CD4-positive, alpha-beta T cell treated with Interleukin-12 subunit alpha and Interleukin-12 subunit beta, for 1 hour (primary cell): ENCODE measurements around the gene ATXN7L1.

Experiments
- DNase-seq: peaks from one replicate; pipeline ENCODE4 v3.0.0-alpha.2; 2020

The ATXN7L1 gene

DNA sequence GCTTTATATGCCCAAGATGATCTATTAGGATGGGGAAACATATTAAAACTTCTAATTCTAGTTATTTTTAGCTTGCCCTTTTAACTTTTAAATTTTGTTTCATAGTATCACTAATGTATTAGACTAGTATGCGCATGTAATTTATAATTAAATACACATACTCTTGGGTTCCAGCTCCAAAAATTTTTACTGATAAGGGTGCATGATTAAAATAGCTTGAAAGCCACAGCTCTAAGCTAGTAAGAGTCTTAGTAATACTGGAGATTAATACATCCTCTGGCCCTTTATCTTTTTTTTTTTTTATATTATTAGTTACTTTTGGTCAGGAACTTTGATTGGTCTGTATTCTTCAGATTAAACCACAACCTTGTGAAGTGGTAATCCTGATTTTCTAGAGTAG, 53.6 kb downstream of the ATXN7L1 start:
- no peak for DNase-seq

DNA sequence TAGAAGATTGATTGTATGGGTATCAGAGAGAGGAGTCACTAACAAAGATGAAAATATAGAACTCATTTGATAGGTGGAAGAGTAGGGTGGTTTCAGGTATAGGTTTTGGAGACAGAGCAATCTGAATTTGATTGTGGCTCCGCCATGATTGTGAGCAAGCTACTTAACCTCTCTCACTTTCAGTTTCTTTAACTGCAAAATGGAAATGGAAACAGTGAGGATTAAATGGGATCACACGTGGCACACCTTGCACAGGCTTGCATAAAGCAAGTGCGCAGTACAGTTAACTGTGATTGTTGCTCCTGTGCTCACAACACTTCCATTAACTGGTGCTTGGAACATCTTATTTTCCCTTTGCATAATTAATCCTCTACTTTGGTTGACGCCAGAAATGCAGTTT, 54.9 kb downstream of the ATXN7L1 start:
- DNase-seq: no peak

DNA sequence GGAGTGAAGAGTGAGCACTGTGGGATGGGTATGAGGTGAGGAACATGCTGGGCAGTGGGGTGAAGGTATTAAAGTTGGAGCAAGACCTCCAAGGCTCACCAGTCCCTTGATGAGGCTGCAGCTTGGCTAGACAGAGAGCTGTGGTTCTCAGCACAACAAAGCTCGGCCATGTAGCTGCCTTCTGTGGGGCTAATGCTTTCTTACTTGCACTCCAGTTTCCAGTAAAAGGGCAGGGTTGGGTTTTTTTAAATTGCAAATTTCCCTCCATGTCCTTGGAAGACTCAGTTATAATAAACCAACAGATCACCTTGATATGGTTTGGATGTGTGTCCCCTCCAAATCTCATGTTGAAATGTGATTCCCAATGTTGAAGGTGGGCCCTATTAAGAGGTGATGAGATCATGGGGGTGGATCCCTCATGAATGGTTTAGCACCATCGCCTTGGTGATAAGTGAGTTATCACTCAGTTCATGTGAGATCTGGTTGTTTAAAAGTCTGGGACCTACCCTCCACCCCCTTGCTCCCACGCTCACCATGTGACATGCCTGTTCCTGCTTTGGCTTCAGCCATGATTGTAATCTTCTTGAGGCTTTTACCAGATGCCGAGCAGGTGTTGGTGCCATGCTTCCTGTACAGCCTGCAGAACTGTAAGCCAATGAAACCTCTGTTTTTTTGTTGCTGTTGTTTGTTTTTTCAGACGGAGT, 55.9 kb downstream of the ATXN7L1 start:
- no peak for DNase-seq

DNA sequence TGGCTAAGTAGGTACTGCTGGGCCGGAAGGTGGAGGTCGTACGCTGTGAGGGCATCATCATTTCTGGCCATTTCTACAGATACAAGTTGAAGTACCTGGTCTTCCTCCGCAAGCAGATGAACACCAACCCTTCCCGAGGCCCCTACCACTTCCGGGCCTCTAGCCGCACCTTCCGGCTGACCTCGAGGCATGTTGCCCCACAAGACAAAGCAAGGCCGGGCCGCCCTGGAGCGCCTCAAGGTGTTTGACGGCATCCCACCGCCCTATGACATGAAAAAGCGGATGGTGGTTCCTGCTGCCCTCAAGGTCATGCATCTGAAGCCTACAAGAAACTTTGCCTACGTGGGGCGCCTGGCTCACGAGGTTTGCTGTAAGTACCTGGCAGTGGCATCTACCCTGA, 56.8 kb downstream of the ATXN7L1 start:
- DNase-seq: no peak

DNA sequence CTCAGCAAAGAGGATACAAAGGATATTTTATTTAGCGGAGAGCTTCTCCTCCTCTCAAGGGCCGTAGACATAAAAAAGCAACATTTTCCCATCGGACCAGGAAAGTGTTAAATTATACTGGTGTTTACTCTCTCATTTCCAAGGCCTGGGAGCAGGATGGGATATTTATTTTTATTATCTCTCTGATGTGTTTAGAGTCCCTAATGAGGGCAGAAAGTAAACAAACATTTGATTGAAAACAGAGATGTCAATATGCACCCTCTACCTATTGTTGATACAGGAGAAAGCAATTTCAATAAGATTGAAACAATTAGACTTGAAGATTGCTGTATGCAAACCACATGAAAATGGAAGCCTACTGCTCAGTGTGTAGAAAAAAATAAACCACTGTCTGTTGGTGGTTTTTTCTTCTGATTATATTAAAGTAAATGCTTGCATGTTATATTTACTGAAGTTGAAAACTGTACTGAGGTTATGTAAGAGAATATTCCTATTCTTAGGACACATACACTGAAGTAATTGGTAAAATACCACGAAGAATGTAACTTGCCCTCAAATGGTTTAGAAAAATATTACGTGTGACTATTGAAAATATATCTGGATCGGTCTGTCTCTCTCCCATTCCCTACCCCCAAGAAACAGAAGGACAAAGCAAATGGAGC, 59.3 kb downstream of the ATXN7L1 start:
- DNase-seq: no peak

DNA sequence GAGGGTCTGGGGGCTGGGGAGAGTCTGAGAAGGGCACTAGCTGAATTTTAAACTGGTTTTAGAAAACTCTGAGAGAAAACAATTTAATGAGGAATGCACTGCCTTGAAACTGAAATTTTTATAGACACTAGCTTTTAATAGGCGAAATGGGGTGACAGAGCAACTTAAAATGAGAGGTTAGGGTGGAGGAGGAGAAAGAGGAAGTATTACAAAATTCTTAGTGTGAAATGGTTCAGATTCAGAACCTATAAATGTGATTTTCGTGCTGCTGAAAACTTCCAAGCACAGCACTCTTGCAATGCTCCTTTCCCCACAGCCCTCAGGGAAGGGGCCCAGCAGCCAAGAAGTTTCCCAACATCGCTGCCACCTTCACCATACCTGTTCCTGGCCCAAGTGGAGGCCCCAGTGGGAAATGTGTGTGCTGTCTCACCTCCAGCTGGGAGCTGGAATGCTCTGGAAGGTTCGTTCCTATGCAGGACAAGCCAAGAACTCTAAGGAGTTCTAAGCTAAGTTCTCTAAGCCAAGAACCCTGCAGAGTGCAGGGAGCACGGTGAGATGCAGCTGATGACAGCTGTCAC, 60.0 kb downstream of the ATXN7L1 start:
- DNase-seq: no peak

DNA sequence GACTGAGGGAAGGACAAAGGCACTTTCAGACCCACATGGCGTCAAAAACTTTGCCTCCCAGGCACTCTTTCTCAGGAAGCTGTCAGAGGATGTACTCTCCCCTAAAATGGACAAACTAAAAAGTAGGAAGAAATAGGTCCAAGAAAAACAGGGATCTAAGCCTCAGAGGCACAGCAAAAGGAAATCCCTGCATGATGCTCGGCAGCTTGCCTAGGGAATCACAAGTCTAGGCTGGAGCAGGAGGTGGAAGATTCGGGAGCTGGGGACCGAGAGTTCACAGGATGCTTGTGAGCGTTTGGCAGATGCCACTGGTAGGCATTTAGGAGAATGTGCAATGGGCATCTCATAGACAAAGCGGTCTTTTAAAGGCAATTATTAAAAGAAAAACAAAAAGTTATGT, 60.8 kb downstream of the ATXN7L1 start:
- no peak for DNase-seq

DNA sequence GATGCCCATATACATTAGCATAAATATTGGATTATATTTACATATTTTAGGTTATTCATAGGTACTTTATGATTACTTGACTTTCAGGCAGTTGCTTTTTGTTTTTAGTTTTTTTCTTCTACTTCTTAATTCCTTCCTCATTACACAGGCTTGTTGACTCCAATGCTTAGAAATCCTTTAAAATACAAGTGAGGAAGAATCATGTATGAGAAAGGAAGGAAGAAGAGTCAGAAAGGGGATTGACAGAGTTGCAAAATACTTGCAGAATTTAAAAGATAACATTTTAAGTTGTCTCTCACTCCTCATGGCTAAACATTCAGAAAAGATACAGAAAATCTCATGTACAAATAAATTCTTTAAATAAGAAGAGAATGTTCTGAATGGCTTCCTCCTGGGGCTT, 61.9 kb downstream of the ATXN7L1 start:
- DNase-seq: no peak

DNA sequence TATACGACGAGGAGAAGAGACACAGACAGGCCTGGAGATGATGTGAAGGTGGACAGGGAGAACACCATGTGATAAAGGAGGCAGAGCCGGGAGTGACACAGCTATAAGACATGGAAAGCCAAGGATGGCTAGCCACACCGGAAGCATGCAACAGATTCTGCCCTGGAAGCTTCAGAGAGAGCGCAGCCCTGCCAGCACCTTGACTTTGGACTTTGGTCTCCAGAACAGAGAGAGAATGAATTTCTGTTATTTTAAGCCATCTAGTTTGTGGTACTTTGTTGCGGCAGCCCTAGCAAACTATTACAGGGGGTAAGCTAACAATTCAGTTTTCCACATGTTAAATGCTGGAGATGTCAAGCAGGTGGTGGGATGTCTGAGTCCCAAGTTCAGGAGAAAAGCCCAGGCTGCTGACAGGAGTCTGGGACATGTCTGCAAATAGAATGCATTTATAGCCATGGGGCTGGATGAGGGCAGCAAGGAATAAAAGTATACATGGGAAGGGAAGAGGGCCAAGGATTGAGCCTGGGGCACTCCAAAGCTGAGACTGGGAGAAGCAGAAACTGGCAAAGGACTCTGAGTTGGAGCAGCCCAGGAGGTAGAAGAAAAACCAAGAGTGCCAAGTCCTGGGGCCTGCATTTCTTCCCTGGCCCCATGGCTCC, 65.1 kb downstream of the ATXN7L1 start:
- no peak for DNase-seq

DNA sequence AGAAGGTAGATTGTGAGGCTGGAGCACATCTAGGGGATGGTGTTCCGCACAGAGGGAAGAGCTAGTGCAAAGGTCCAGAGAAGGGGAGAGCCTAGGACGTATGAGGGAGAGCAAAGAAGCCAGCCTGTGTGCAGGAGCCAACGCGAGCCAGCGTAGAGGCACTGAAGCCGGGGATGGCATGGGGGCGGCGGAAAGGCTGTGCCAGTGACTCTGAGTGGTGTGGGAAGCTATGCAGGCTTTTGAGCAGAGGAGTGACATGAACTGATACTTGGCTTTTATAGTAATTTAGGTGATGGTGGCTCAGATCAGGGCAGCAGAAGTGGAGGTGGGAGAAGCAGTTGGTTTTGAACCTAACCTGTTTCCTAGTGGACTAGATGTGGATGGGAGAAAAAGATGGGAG, 65.8 kb downstream of the ATXN7L1 start:
- no peak for DNase-seq

DNA sequence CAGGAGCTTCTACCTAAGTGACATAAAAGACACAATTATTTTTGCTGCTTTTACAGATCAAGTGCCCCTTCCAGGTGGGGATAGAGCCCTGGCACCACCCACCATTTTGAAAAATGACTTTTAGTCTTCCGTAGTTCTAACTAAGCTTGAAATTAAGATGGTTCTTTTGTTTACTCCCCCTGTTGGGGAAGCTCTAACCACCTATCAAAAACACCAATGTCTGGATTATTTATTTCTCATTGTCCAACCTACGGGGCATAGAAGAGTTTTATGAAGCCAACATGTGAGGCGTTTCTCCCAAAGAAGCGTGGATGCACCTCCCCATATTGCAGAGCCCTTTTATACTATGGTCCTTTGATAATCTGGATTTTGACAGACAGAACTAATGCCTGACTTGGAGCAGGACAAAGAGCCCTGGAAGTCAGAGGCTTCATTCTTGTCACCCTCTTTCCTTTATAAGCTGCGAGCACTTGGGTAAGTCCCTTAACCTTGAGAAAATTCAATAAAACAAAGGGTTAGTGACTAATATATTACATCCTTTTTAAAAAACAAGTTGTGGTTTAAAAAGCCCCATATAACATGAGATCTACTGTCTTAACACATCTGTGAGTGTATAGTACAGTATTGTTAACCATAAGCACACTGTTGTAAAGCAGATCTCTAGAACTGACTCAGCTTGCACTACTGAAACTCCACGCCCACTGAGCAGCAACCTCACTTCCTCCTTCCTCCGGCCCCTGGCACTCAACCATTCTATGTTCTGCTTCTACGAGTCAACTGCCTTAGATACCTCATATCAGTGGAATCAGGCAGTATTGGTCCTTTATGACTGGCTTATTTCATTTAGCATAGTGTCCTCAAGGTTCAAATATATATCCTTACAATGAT, 67.5 kb downstream of the ATXN7L1 start:
- DNase-seq: peak; percentile 75

DNA sequence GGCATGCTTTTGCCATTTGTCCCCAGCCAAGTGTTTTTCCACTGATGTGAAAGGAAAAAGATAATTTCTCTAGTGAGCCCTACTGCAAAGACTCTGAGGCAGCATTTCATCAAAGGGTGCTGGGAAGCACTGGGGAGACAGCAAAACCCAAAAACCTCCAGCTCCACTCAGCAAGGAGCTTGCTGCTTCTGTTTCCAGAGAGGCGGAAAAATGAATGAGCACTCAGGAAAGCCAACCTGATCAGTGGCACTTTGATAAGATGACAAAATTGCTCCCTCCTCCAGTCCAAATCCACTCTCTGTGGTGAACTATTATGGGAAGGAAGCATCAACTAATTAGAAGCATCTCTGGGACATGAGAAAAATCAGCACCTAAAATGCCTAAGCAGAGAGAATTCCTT, 68.2 kb downstream of the ATXN7L1 start:
- DNase-seq: no peak

DNA sequence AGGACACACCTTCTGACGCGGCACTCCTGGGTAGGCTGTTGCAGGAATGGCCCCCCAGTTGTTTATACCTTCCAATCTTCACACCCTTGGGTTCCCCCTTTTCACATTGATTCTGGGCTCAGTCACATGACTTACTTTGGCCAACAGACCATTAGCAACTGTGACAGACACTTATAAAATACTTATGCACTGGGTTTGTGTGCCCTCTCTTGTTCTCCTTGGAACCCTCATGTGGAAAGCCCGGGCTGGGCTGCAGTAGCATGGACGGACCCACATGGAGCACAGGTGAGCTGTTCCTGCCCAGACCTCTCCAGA, 69.0 kb downstream of the ATXN7L1 start:
- DNase-seq: no peak

DNA sequence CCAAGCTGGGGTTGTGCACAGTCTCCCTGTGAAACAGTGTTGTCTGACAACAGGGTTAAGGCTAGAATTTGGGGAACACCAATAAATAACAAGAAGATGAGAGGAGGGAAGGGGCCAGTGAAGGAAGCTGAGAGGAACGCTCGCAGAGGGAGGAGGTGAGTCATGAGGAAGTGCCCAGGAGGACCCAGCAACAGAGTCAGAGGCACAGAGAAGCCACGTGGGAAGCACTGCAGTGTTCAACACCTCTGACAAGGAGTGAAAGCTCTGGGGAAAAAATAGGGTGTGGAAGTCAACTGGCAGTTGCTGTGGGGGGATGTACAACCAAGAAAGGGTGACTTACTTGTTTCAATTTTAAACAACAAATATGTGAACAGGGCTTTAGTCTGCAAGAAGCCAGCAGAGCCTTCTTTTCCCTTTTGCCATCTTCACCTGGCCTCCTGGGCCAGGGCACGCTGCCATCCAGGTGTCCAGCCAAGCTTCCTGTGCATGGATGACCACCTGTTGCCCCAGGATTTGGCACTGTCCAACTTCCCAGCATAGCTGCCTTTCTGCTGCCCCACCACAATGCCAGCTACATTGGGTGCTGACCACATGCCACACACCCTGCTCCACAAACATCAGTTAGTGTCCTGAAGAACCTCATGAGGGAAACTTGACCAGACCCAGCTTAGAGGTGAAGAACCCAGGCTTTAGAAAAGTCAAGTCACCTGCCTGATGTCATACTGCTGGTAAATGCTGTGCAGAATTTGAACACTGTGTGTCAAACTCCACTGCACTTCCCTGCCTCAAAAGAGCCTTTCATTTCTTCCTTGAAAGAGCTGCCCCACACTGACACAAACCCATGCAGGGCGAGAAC, 69.6 kb downstream of the ATXN7L1 start:
- peak; percentile 60 for DNase-seq

DNA sequence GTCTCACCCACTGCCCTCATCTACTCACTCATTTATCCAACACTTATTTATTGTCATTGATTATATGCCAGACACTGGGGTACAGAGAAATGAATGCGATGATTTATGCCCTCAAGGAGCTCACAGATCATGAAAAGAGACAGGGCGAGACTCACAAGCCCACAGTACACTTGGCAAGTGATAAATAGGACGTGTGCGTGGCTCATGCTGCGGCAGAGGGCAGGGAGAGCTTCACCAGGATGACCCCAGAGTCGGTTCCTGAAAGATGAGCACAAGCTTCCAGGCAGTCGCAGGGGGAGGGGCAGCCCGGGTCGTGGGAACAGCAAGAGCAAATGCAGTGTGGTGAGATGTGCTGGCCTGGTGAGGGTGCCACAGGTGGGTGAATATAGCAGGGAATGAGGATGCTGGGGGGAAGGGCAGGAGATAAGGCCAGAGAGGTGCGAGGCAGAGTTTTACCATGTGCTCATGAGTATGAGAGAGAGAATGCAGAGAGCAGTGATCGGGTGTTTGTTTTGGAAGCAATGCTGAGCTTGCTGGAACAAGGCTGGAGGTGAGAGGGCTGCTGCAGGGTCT, 70.9 kb downstream of the ATXN7L1 start:
- no peak for DNase-seq

DNA sequence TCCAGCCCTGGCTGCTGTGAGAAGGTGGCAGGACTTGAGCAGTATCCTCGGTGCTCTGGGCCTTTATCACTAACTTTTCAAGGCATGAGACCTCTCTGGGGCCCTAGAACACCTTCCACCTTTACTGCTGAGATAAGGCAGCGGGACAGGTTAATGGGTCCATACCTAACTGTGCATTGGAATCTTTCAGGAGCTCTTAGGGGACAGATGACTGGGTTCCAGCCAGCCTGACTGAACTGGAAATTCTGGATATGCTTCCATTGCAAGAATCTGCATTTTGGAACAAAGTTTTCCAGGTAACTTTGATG, 73.0 kb downstream of the ATXN7L1 start:
- no peak for DNase-seq

DNA sequence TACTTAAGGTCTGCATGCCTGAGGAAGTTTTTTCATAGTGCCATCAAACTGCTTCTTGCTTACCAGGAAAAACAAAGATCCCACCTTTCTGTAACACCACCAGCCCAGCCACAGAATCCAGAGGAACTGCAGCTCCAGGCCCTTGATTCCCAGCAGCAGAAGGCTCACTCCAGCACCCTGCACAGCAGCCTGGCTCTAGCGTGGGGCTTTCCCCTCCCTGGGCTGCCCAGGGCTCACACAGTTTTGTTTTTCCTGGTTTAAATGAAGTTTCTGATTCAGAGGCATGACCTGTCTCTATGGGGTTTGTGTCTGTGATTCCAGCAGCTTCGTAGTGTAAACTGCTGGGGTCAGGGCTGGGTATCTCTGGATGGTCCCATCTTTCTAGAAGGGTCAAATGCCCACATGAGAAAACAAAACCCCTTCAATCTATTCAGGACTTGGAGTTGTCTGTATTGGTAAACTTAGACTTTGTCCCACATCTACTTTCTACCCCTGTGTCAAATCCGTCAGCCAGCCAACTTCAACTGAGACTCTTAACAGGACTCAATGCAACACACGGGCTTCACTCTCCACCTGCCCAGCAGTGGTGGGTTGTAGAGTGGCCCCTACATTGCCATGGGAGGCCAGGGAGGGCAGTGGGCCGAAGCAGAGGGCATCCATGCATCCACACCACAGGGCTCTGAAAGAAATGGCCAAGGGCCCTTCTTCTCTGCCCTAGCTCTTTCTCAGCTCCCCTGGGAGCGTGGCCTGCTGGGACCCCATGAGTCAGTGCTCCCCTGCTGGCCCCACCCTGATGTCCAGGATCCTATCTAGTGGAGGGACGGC, 73.6 kb downstream of the ATXN7L1 start:
- DNase-seq: no peak

DNA sequence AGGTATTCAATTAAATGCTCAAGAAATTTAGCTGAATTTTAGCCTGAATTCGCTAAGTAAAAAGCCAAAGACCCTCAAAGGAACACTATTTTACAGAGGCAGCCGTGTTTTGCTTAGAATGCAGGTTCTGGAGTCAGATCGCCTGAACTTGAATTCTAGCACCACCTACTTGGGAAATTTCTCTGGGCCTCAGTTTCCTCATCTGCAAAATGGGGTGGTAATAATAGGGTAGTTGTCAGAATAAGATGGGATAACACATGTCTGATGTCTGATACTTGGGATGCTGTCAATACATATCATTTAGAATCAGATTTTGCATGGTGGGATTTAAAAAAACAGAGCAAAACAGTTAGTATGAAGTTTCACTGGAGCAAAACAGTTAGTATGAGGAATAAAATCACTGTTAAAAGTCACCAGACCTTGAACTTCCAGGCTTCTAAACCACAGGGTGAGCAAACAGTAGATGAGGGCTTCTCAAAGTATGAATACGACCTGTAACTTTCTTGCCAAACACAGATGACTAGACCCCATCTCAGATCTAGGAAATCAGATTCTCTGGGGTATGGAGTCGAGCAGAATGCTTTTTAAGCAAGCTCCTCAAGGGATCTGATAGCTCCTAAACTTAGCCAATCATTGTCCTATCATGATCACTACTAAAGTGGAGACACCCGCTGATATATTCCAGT, 75.4 kb downstream of the ATXN7L1 start:
- DNase-seq: no peak

DNA sequence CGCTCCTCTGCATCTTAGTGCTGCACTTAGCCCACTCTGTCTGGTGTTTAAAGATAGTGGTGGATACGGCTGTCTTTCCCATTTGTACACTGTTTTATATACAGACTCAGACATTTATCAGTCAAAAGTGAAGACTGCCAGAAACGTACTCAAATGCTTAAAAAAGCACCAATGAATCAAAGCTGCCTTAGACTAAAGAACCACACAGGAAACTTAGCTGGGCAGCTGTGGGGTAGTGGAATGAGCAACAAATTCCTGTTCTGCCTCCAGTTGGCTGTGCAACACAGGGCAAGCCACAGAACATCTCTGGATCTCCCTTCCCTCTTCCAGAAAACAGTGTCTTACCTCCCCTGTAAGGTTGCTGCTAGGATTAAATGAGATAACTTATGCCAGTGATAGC, 76.0 kb downstream of the ATXN7L1 start:
- no peak for DNase-seq

DNA sequence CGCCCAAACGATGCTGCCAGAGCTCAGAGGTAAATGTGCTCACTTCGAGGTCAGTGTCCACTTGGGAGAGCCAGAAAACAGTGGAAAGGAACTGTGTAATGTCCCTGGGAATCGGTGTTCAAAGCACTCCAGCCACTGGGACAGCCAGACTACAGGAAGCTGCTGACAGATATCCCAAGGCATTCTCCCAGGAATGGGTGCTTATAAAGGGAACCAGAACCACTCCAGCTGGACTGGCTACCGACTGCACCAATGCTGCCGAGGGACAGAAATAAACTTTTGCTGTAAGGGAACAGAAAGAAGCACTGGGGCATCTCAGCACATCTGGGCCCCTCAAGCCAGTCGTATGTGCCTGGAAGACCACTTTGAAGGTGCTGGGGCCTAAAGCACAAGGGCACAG, 76.7 kb downstream of the ATXN7L1 start:
- no peak for DNase-seq

DNA sequence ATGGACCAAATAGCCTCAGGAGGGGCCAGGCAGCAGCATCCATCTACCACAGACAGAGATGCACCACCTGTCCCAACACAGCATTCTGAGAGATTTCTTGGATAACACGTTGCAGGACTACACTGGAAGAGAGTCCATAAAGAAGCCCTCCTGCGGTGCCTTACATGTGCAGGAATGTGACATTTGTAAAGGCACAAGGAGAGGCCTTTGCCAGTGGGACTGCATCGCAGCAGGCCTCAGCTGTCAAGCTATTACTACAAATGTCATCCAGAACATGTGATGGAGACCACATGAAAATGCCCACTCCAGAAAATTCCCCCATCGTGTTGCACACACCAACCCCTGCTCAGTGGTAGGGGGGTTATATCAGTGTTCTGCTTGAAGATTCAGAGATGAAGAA, 77.4 kb downstream of the ATXN7L1 start:
- no peak for DNase-seq
